Measurements from ENCODE around the gene CEP72. TPM values are rescaled to one million over a fixed set of nuclear protein-coding genes. Genes with fewer than 3 reads are reported as not detected.

Gene CEP72
- total RNA-seq, 1 donor from 2014 or later, result 17.2 TPM

DNA sequence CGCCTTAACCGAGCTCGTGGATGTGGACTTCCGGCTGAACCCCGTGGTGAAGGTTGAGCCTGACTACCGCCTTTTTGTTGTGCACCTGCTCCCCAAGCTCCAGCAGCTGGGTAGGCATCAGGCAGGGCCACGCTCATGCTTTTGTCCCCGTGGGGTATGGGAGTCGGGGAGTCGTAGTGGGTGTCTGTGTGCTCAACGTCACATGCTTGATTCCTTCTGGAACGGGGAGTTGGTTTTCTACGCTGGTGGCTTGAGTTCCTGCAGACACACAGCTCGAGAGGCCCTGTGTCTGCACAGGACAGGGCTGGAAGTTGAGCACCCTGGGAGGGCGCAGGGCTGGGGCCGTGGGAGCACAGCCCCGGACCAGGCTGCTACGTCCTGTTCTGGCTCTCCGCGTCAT lies 8.0 kb downstream of the CEP72 start:
- Mint-ChIP-seq H3K4me1 (peaks cover 4% of the 10 kb centered on the region), H3K36me3 (peaks cover 38% of the 10 kb centered on the region), H3K4me3 (no peak overlapping the region), H3K9me3 (peaks cover 5% of the 10 kb centered on the region), H3K27ac (no peak overlapping the region), H3K27me3 (ENCODE audit: insufficient read depth, low read depth) (peaks cover 2% of the 10 kb centered on the region)
- no peak overlapping the region for H3K4me2 ChIP-seq
- no peaks in the 10 kb centered on the region for H3K36me3 ChIP-seq
- TF ChIP-seq EZH2 (IDR thresholded peaks at IDR 0.05), result no peak
- TF ChIP-seq, protein P1, sequence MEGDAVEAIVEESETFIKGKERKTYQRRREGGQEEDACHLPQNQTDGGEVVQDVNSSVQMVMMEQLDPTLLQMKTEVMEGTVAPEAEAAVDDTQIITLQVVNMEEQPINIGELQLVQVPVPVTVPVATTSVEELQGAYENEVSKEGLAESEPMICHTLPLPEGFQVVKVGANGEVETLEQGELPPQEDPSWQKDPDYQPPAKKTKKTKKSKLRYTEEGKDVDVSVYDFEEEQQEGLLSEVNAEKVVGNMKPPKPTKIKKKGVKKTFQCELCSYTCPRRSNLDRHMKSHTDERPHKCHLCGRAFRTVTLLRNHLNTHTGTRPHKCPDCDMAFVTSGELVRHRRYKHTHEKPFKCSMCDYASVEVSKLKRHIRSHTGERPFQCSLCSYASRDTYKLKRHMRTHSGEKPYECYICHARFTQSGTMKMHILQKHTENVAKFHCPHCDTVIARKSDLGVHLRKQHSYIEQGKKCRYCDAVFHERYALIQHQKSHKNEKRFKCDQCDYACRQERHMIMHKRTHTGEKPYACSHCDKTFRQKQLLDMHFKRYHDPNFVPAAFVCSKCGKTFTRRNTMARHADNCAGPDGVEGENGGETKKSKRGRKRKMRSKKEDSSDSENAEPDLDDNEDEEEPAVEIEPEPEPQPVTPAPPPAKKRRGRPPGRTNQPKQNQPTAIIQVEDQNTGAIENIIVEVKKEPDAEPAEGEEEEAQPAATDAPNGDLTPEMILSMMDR (IDR thresholded peaks at IDR 0.05), result no peak
- no peak for TF ChIP-seq EZH2phosphoT487 (IDR thresholded peaks at IDR 0.05)
- H4K20me1 ChIP-seq (ENCODE audit: low read depth), result peaks cover 31% of the 10 kb centered on the region
- no peak overlapping the region for H2AFZ ChIP-seq (replicated peaks)
- H3K27ac ChIP-seq, result no peak overlapping the region
- H3K4me3 ChIP-seq, result no peak overlapping the region
- no peaks in the 10 kb centered on the region for H3K4me1 ChIP-seq
- H3K79me2 ChIP-seq (ENCODE audit: low read depth), result peaks cover 29% of the 10 kb centered on the region
- H3K27me3 ChIP-seq, result no peaks in the 10 kb centered on the region
- no peak overlapping the region for H3K9ac ChIP-seq
- no peaks in the 10 kb centered on the region for H3K9me3 ChIP-seq (ENCODE audit: low read depth)
- H3F3A ChIP-seq (ENCODE audit: low read depth), result no peaks in the 10 kb centered on the region
- DNase-seq (ENCODE audit: low spot score), result no peak

DNA sequence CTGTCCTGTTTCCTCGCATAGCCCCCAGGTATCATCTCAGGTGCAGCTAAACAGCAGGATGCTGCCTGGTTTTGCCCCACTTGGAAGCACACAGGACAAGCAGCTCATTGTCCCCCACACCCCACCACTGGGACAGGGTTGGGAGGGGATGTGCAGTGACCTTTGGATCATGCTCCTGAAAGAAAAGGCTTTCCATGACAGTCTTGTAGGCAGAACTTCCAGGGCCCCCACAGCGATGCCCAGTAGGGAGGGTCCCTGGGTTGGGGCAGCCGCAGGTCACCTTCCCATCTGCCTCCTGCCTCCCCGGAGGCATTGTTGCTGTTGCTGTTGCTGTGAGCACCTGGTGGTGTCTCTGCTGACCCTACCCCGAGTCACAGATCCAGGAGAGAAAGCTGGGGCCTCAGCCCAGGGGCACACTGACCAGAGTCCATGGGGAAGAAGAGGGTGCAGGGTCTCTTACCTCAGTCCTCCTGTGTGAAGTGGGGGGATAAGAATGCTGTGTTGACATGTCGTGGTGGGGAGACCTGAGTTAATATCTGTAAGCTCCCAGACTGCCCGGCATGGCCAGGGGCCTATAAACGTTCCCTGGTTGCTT lies 8.5 kb downstream of the CEP72 start:
- H3K4me3 ChIP-seq, result no peak overlapping the region
- H3K9me3 Mint-ChIP-seq, result peaks cover under 1% of the 10 kb centered on the region
- no peak overlapping the region for H3K27ac ChIP-seq
- peaks cover 26% of the 10 kb centered on the region for H4K20me1 ChIP-seq (ENCODE audit: low read depth)
- H3K4me1 Mint-ChIP-seq, result peaks cover 4% of the 10 kb centered on the region
- H2AFZ ChIP-seq (replicated peaks), result no peak overlapping the region
- no peaks in the 10 kb centered on the region for H3F3A ChIP-seq (ENCODE audit: low read depth)
- H3K27ac Mint-ChIP-seq, result no peak overlapping the region
- peaks cover 24% of the 10 kb centered on the region for H3K79me2 ChIP-seq (ENCODE audit: low read depth)
- H3K27me3 ChIP-seq, result no peaks in the 10 kb centered on the region
- no peaks in the 10 kb centered on the region for H3K36me3 ChIP-seq
- H3K27me3 Mint-ChIP-seq (ENCODE audit: insufficient read depth, low read depth), result peaks cover 2% of the 10 kb centered on the region
- no peak for DNase-seq (ENCODE audit: low spot score)
- H3K4me3 Mint-ChIP-seq, result no peak overlapping the region
- H3K4me1 ChIP-seq, result no peaks in the 10 kb centered on the region
- peaks cover 38% of the 10 kb centered on the region for H3K36me3 Mint-ChIP-seq
- no peak overlapping the region for H3K4me2 ChIP-seq
- H3K9ac ChIP-seq, result no peak overlapping the region
- TF ChIP-seq EZH2phosphoT487 (IDR thresholded peaks at IDR 0.05), result no peak
- no peak for TF ChIP-seq EZH2 (IDR thresholded peaks at IDR 0.05)
- TF ChIP-seq, protein P1 (IDR thresholded peaks at IDR 0.05), result no peak
- H3K9me3 ChIP-seq (ENCODE audit: low read depth), result no peaks in the 10 kb centered on the region

DNA sequence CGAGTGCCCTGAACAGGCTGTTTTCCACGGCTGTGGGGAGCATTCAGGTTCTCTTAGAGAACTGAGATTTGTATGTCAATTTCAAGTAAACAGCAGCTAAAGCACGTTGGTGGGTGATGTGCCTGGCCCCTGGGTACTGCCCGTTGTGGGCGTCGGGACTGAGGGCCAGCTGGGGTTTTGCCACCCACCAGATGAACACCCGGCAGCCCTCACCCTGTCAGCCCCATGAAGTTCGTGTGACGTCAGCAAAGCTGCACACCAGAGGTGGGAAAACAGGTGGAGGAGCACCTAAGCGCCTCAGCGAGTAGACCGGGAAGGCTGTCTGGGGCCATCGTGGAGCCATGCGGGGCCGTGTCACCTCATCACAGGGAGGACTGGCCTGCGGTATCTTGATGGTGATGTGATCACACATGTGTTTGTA lies 9.2 kb downstream of the CEP72 start:
- peaks cover 4% of the 10 kb centered on the region for H3K4me1 Mint-ChIP-seq
- H2AFZ ChIP-seq (replicated peaks), result no peak overlapping the region
- H3K4me2 ChIP-seq, result no peak overlapping the region
- H3K27ac ChIP-seq, result no peak overlapping the region
- no peaks in the 10 kb centered on the region for H3K9me3 ChIP-seq (ENCODE audit: low read depth)
- peaks cover 2% of the 10 kb centered on the region for H3K27me3 Mint-ChIP-seq (ENCODE audit: insufficient read depth, low read depth)
- peaks cover 19% of the 10 kb centered on the region for H4K20me1 ChIP-seq (ENCODE audit: low read depth)
- no peaks in the 10 kb centered on the region for H3K4me1 ChIP-seq
- DNase-seq (ENCODE audit: low spot score), result no peak
- no peak overlapping the region for H3K9ac ChIP-seq
- no peak overlapping the region for H3K27ac Mint-ChIP-seq
- H3K27me3 ChIP-seq, result no peaks in the 10 kb centered on the region
- H3K79me2 ChIP-seq (ENCODE audit: low read depth), result peaks cover 17% of the 10 kb centered on the region
- no peak overlapping the region for H3K4me3 Mint-ChIP-seq
- no peaks in the 10 kb centered on the region for H3K9me3 Mint-ChIP-seq
- no peaks in the 10 kb centered on the region for H3K36me3 ChIP-seq
- H3K36me3 Mint-ChIP-seq, result peaks cover 36% of the 10 kb centered on the region
- H3K4me3 ChIP-seq, result no peak overlapping the region
- H3F3A ChIP-seq (ENCODE audit: low read depth), result no peaks in the 10 kb centered on the region
- TF ChIP-seq EZH2phosphoT487 (IDR thresholded peaks at IDR 0.05), result no peak
- TF ChIP-seq, protein P1 (IDR thresholded peaks at IDR 0.05), result no peak
